ENCODE data around the gene VPS51.

DNA sequence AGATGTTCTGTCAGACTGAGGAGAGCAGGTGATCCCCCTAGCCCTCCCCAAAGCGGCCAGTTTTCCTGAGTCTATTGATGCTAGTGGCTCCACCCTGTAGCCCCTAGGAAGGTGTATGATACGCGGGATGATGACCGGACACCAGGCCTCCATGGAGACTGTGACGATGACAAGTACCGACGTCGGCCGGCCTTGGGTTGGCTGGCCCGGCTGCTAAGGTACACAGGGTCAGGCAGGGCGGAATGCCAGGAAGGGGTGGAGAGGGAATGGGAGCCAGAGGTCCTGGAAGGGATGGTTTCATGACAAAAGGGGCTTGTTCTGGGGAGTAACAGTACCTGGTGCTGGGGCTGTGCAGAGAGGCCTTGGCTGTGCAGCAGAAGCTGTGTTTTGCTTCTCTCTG lies 8.8 kb upstream of the VPS51 start:
- TF ChIP-seq CTCF (IDR thresholded peaks at IDR 0.05; ENCODE audit: insufficient read depth, low read depth, low read length) (no peak), EZH2 (IDR thresholded peaks at IDR 0.05; ENCODE audit: insufficient read depth, low read length) (no peak)
